Measurements from ENCODE around the gene CHST3. TPM values are rescaled to one million over a fixed set of nuclear protein-coding genes. Genes with fewer than 3 reads are reported as not detected.

Gene CHST3
- total RNA-seq, 1 experiment from 2014 or later: 6.1 TPM

- Histone ChIP-seq H3K23ac (ENCODE audit: insufficient read length, low read depth, low read length) (no peak overlapping the region), H3K9me3 (ENCODE audit: control insufficient read depth, low read depth, low read length) (no peaks in the 10 kb centered on the region), H3K27me3 (ENCODE audit: insufficient read depth, low read length) (no peaks in the 10 kb centered on the region), H2BK12ac (ENCODE audit: insufficient read length, low read depth, low read length) (no peak overlapping the region), H2BK20ac (ENCODE audit: low read depth, low read length, poor library complexity, severe bottlenecking) (no peak overlapping the region), H3K18ac (ENCODE audit: insufficient read length, low read depth, low read length) (no peak overlapping the region), H2BK120ac (ENCODE audit: low read depth, low read length, poor library complexity, severe bottlenecking) (no peak overlapping the region), H4K20me1 (ENCODE audit: control insufficient read depth, insufficient read depth, insufficient read length) (no peaks in the 10 kb centered on the region), H3K14ac (ENCODE audit: insufficient read depth, low read length) (no peak overlapping the region; the same call in 1 of the 2 replicates), H4K91ac (ENCODE audit: insufficient read length, low read depth, low read length) (no peak overlapping the region), H2AK5ac (ENCODE audit: insufficient read length, low read length) (no peak overlapping the region), H2BK5ac (ENCODE audit: insufficient read length, low read length) (no peak overlapping the region), H3K27ac (ENCODE audit: insufficient read length, low read depth, low read length) (no peak overlapping the region), H3K79me2 (ENCODE audit: insufficient read depth, low read length) (no peaks in the 10 kb centered on the region), H2AFZ (ENCODE audit: low read length) (no peak overlapping the region), H3K4ac (ENCODE audit: low read depth, low read length) (no peak overlapping the region), H3K9ac (ENCODE audit: extremely low read depth, insufficient read length, low read length) (no peak overlapping the region), H4K5ac (ENCODE audit: insufficient read length, low read depth, low read length) (no peak overlapping the region), H3K56ac (ENCODE audit: insufficient read length, low read depth, low read length) (no peak overlapping the region), H3T11ph (ENCODE audit: low read length) (no peak overlapping the region), H4K8ac (replicated peaks; ENCODE audit: insufficient read length, low read depth, low read length) (no peak overlapping the region), H3K23me2 (ENCODE audit: insufficient read length, low read depth, low read length, poor library complexity, severe bottlenecking) (no peaks in the 10 kb centered on the region), H3K4me1 (ENCODE audit: insufficient read depth, low read length) (no peaks in the 10 kb centered on the region), H3K79me1 (ENCODE audit: insufficient read depth, low read depth, low read length, poor library complexity, severe bottlenecking) (no peaks in the 10 kb centered on the region), H3K4me2 (ENCODE audit: insufficient read depth, insufficient read length, low read length) (no peak overlapping the region), H2BK15ac (ENCODE audit: low read depth, low read length) (no peak overlapping the region)
- Mint-ChIP-seq H3K36me3 (ENCODE audit: insufficient read depth in 1 of 3, low read depth in 3 of 3) (no peaks in the 10 kb centered on the region), H3K9me3 (no peaks in the 10 kb centered on the region), H3K27ac (peak overlapping the region in 1 of 3 experiments; percentile 6; a peak in 1 of 7 replicates), H3K4me3 (0 out of 5 replicates have a peak overlapping the region, but pooled peaks of 1 of the 2 experiments have one; percentile 1), H3K27me3 (ENCODE audit: low read depth) (peaks cover 5% of the 10 kb centered on the region), H3K4me1 (peaks cover 19 to 31% of the 10 kb centered on the region in 2 experiments)
- no peak for TF ChIP-seq CTCF (conservative IDR thresholded peaks at IDR 0.05)
- WGBS (ENCODE audit: extremely low coverage, insufficient read length, low lambda C conversion rate): no CpG with 5 or more reads among the region's 19 CpGs
- no peak for DNase-seq
Observed at GRCh38 chr10:72059843-72060822, 95.9 kb downstream of the CHST3 start.

Data from H9 (cell line).